ENCODE measurements around the gene SIPA1.
"Not testable (repeated sequence)": the region's sequence is repeated elsewhere in the genome, so short reads cannot be mapped to it uniquely, and the experiment has no call there.

Gene SIPA1

DNA sequence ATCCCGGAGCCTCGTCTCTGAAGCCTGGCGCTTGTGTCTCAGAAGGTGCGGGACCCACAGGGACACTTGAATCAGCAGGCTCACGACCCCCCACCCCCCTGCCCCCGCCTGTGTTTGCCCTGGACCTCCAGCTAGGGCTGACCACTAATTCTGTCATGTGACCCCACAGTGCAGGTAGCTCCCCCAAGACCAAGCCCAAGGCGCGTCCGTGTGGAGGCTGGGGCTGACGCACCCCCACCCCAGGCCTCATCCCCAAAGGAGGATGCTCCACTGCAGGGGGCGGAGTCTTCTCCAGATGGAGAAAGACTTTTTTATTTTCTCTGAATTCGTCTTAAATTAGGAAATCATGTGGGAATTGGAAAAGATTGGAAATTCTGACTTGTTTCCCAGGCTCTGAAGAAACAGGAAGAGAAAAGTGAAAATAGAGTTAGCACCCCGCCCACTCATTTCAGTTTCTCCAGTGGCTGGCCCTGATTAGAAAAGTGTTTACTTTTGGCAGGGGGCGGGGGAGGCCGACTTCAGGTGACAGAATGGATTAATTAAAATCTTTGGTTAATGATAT is 25.8 kb downstream of the SIPA1 start:
- peak overlapping the region; percentile 82 for H3K4me3 Mint-ChIP-seq
- no peaks in the 10 kb centered on the region for H3K9me3 Mint-ChIP-seq
- peak overlapping the region; percentile 96 for H3K27ac Mint-ChIP-seq
- peaks cover 27% of the 10 kb centered on the region for H3K36me3 Mint-ChIP-seq (ENCODE audit: low read depth)
- H3K27me3 Mint-ChIP-seq = no peaks in the 10 kb centered on the region
- peaks cover 33% of the 10 kb centered on the region for H3K4me1 Mint-ChIP-seq (ENCODE audit: low read depth)

DNA sequence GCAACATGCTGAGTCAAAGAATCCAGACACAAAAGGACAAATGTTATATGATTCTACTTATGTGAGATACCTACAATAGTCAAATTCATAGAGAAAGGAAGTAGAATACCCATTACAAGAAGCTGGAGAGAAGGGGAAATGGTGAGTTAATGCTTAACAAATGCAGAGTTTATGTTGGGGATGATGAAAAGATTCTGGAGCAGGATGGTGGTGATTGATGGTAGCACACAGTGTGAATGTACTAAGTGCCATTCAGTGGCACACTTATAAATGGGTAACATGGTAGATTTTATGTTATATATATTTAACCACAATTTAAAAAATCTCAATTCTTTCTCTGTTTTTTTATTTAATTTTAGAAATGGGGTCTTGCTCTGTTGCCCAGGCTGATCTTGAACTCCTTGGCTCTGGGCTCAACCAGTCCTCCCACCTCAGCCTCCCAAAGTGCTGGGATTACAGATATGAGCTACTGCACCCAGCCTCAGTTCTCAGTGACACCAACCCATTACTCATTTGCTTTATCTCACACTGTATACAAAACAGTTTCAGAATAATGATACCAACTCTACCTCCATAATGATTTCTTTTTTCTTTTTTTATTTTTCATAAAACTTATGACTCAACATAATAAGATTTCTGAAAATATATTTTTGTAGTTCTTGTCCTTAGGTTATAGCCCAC is 34.4 kb downstream of the SIPA1 start:
- no peak overlapping the region for H3K4me3 Mint-ChIP-seq
- H3K27ac Mint-ChIP-seq = no peak overlapping the region
- no peaks in the 10 kb centered on the region for H3K9me3 Mint-ChIP-seq
- peaks cover 4% of the 10 kb centered on the region for H3K4me1 Mint-ChIP-seq (ENCODE audit: low read depth)
- no peaks in the 10 kb centered on the region for H3K27me3 Mint-ChIP-seq
- H3K36me3 Mint-ChIP-seq (ENCODE audit: low read depth) = no peaks in the 10 kb centered on the region

DNA sequence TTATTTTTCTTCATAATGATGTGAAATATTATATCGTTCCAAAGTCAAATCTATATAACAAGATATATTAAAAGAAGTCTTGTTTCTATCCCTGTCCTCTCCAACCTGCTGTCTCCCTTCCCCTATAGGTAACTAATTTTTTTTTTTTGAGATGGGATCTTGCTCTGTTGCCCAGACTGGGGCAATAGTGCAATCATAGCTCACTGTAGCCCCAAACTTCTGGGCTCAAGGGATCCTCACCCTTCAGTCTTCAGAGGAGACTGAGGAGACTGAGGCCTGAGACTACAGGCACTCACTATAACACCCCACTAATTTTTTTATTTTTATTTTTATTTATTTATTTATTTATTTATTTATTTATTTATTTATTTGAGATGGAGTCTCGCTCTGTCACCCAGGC is 35.1 kb downstream of the SIPA1 start:
- Mint-ChIP-seq H3K4me3 (no peak overlapping the region), H3K9me3 (no peaks in the 10 kb centered on the region), H3K27ac (no peak overlapping the region), H3K4me1 (ENCODE audit: low read depth) (peaks cover 4% of the 10 kb centered on the region), H3K27me3 (no peaks in the 10 kb centered on the region), H3K36me3 (ENCODE audit: low read depth) (no peaks in the 10 kb centered on the region)

DNA sequence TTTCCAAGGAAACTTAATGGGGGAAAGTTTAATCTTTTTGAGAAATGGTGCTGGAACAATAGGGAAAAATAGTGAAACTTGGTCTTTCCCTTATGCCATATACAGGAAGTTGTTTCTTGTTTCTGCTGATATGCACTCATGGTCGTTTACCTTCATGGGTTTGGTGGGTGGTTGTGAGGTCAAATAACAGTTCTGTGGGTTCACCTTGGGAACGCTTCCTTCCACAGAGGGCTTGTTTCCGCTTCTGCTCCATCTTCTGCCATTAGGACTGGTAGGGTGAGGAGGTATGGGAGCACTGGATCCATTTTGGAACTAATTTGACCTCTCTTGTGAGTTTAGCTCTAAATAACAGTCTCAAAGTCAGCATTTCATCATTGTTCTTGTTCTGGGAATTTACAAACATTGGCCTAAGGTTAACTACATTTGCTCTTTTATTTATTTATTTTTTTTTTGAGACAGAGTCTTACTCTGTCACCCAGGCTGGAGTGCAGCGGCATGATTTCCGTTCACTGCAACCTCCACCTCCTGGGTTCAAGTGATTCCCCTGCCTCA is 42.4 kb downstream of the SIPA1 start:
- Mint-ChIP-seq H3K27me3 (peaks cover 4% of the 10 kb centered on the region), H3K9me3 (no peaks in the 10 kb centered on the region), H3K36me3 (ENCODE audit: low read depth) (no peaks in the 10 kb centered on the region)

DNA sequence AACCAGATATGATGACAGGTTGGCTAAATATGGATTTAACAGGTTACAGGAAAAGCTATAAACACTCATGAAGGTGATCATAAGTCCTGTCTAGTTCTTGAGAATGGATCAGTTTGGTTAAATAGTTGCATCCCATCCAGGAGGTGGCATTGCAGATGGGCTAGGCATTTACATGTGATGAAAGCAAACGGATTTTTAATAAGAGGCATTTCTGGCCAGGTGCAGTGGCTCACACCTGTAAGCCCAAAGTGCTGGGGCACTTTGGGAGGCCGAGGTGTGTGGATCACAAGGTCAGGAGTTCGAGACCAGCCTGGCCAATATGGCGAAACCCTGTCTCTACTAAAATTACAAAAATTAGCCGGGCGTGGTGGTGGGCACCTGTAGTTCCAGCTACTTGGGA is 45.6 kb downstream of the SIPA1 start:
- not testable (repeated sequence) for H3K27me3 Mint-ChIP-seq; H3K27ac Mint-ChIP-seq; H3K9me3 Mint-ChIP-seq; H3K36me3 Mint-ChIP-seq (ENCODE audit: low read depth); H3K4me3 Mint-ChIP-seq; H3K4me1 Mint-ChIP-seq (ENCODE audit: low read depth)

More for the DNA sequence above, 42.4 kb downstream of the SIPA1 start:
- H3K4me1 Mint-ChIP-seq (ENCODE audit: low read depth) = no peaks in the 10 kb centered on the region
- H3K4me3 Mint-ChIP-seq = no peak overlapping the region
- H3K27ac Mint-ChIP-seq = no peak overlapping the region

DNA sequence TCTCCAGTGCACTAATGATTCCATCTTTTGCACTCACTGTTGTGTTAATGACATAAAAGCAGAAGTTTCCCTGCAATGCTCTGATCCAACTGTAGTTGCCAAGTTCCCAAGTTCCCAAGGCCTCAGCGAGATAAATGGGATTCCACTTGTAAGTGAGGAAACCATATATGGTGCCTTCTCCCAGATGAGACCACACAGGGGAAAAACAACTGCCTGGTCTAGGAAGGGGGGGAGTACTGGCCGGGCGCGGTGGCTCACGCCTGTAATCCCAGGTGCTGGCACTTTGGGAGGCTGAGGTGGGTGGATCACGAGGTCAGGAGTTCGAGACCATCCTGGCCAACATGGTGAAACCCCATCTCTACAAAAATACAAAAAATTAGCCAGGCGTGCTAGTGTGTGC is 48.1 kb downstream of the SIPA1 start:
- no peaks in the 10 kb centered on the region for H3K4me1 Mint-ChIP-seq (ENCODE audit: low read depth)
- no peaks in the 10 kb centered on the region for H3K36me3 Mint-ChIP-seq (ENCODE audit: low read depth)
- H3K27me3 Mint-ChIP-seq = peaks cover 4% of the 10 kb centered on the region
- no peak overlapping the region for H3K4me3 Mint-ChIP-seq
- H3K27ac Mint-ChIP-seq = no peak overlapping the region
- H3K9me3 Mint-ChIP-seq = no peaks in the 10 kb centered on the region

DNA sequence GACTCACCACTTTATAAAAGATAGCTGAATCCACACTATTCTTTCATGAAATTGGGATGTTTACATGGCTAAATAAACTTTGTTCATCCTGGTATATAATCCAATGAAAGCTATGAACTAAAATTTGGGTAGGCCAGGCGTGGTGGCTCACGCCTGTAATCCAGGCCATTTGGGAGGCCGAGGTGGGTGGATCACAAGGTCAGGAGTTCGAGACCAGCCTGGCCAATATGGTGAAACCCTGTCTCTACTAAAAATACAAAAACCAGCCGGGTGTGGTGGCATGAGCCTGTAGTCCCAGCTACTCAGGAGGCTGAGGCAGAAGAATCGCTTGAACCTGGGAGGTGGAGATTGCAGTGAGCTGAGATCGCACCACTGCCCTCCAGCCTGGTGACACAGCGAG is 53.9 kb downstream of the SIPA1 start:
- not testable (repeated sequence) for H3K27me3 Mint-ChIP-seq; H3K36me3 Mint-ChIP-seq (ENCODE audit: low read depth); H3K27ac Mint-ChIP-seq; H3K9me3 Mint-ChIP-seq; H3K4me3 Mint-ChIP-seq; H3K4me1 Mint-ChIP-seq (ENCODE audit: low read depth)

DNA sequence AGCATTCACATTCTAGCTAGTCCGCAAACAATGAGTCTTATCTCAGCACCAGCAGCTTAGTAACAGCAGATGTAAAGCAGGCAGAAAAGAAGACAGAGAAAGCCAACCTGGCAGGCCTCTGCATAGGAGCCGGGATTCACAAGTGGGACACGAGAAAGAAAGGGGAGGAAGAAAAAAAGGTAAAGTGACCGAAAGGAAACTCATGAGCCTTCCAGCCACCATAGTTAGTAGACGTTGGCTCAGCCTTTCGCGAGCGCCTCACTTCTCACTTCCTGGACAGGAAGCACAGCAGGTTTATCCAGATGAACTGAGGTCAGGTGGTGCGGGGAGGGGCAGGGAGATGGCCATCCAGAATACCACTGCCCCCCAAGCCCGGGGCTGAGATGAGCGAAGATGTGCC is 54.5 kb downstream of the SIPA1 start:
- no peaks in the 10 kb centered on the region for H3K27me3 Mint-ChIP-seq
- H3K4me3 Mint-ChIP-seq = no peak overlapping the region
- no peaks in the 10 kb centered on the region for H3K4me1 Mint-ChIP-seq (ENCODE audit: low read depth)
- no peaks in the 10 kb centered on the region for H3K36me3 Mint-ChIP-seq (ENCODE audit: low read depth)
- no peak overlapping the region for H3K27ac Mint-ChIP-seq
- no peaks in the 10 kb centered on the region for H3K9me3 Mint-ChIP-seq

DNA sequence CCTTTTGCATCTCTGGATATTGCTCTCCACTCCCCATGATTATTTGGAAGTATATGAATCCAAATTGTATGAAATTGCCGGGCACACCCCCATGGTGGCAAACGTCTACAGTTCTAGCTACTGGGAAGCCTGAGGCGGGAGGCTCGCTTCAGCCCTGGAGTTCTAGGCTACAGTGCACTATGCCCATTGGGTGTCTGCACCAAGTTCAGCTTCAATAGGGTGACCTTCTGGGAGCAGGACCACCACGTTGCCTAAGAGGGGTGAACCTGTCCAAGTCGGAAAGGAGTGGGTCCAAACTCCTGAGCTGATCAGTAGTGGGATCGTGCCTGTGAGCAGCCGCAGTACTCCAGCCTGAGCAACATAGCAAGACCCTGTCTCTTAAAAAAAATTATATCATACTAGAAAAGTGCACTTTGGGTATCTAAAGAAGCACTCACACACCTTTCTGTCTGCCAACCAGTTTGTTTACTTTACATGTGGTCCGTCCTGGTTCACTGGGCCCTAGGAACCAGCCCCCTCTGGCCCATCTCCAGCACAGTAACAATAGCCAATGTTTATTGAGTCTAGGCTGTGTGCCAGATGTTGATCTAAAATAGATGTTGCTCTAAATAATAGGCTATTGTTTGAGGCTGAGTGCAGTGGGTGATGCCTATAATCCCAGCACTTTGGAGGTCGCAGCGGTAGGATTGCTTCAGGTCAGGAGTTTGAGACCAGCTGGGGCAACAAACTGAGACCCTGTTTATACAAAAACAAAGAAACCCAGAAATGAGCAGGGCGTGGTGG is 57.7 kb downstream of the SIPA1 start:
- no peak overlapping the region for H3K27ac Mint-ChIP-seq

DNA sequence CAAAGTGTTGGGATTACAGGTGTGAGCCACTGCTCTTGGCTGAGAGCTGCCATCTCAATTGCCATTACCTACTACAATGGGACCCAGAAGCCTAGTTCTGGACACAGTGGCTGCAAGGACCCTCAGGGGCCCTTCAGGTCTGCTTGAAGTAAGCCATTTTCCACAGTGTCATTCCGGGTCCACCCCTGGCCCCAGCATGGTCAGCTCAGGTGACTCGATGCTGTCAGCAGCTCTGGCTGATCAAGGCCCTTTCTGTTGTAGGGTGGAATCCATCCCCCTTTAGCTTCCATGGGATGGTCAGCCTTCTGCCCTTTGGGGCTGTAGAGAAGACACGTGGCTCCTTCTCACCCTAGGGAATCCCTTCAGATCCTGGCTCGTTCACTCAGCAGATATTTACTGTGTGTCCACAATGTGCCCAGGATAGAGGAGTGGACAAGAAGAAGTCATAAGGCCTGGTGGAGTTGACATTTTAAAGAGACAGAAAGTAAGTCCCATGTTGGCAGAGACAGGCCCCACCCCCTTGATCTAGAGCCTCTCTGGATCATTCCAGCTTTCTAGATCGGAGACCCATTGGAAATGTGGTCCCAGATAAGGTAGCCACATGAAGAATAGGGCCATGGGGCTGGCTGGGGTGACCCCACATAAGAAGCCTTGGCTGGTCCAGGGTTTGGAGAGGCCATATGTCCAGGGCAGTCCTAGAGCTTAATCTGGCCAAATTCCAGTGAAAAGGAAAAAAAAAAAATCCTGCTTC is 59.1 kb downstream of the SIPA1 start:
- Mint-ChIP-seq H3K4me3 (no peak overlapping the region), H3K27me3 (no peaks in the 10 kb centered on the region), H3K4me1 (ENCODE audit: low read depth) (no peaks in the 10 kb centered on the region), H3K9me3 (no peaks in the 10 kb centered on the region), H3K36me3 (ENCODE audit: low read depth) (no peaks in the 10 kb centered on the region), H3K27ac (no peak overlapping the region)

More for the DNA sequence above, 57.7 kb downstream of the SIPA1 start:
- Mint-ChIP-seq H3K9me3 (no peaks in the 10 kb centered on the region), H3K36me3 (ENCODE audit: low read depth) (no peaks in the 10 kb centered on the region), H3K27me3 (no peaks in the 10 kb centered on the region), H3K4me3 (no peak overlapping the region), H3K4me1 (ENCODE audit: low read depth) (no peaks in the 10 kb centered on the region)

DNA sequence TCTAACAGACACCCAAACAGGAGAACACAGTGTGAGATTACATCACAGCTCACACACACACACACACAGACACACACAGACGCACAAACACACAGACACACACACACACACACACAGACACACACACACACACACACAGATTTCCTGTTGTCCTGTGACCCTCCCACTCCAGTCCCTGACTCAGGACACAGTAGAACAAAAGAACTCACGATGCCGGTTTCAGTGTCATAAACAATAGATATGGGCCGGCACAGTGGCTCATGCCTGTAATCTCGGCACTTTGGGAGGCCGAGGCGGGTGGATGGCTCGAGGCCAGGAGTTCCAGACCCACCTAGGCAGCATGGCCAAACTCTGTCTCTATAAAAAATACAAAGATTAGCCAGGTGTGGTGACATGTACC is 60.3 kb downstream of the SIPA1 start:
- Mint-ChIP-seq H3K9me3 (no peaks in the 10 kb centered on the region), H3K27me3 (no peaks in the 10 kb centered on the region), H3K27ac (no peak overlapping the region), H3K36me3 (ENCODE audit: low read depth) (no peaks in the 10 kb centered on the region), H3K4me1 (ENCODE audit: low read depth) (no peaks in the 10 kb centered on the region), H3K4me3 (no peak overlapping the region)

DNA sequence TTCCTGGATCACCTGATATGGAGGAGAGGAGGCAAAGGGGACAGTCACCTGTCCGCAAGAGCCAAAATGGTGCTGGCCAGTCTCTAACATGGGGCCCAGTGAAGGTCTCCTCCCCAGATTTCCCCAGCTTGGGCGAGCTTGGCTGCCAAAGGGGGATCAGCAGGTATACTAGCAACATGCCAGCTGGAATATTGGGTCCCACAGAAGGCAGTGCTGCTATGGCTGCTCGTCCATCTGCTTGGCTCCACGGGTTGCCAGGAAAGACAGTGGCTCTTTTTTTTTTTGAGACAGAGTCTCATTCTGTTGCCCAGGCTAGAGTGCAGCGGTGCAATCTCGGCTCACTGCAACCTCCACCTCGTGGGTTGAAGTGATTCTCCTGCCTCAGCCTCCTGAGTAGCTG is 61.4 kb downstream of the SIPA1 start:
- H3K9me3 Mint-ChIP-seq = no peaks in the 10 kb centered on the region
- no peaks in the 10 kb centered on the region for H3K27me3 Mint-ChIP-seq
- no peak overlapping the region for H3K27ac Mint-ChIP-seq
- no peaks in the 10 kb centered on the region for H3K36me3 Mint-ChIP-seq (ENCODE audit: low read depth)
- H3K4me1 Mint-ChIP-seq (ENCODE audit: low read depth) = no peaks in the 10 kb centered on the region
- H3K4me3 Mint-ChIP-seq = no peak overlapping the region

DNA sequence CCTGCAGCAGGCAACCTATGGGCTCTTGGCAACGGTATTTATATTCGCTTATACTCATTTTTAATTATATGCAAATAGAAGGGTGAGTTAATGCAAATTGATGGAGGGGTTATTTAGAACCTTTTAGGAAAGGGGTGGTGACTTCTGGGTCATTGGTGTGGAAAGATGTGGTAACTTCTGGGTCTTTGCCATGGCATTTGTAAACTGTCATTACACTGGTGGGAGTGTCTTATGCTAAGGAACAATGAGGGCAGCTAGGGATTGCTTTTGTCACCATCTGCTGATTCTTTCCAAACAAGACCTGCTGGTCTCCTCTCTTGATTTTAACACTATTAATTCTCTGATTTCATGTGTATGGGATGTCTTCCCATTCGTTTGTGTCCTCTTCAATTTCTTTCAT is 62.5 kb downstream of the SIPA1 start:
- H3K27ac Mint-ChIP-seq = no peak overlapping the region
- H3K27me3 Mint-ChIP-seq = no peaks in the 10 kb centered on the region
- no peaks in the 10 kb centered on the region for H3K4me1 Mint-ChIP-seq (ENCODE audit: low read depth)
- no peaks in the 10 kb centered on the region for H3K36me3 Mint-ChIP-seq (ENCODE audit: low read depth)
- H3K4me3 Mint-ChIP-seq = no peak overlapping the region
- H3K9me3 Mint-ChIP-seq = no peaks in the 10 kb centered on the region
